ENCODE results near the gene CACNA1D.

The CACNA1D gene

GRCh38 chr3:53750253-53751210 lies 256.1 kb downstream of the CACNA1D start:
- no peak for DNase-seq (ENCODE audit: low read depth)

- DNase-seq (ENCODE audit: low read depth) = no peak
These were observed 259.2 kb downstream of the CACNA1D start for GRCh38 chr3:53753518-53754183.

- DNase-seq (ENCODE audit: low read depth) = no peak
These were observed 259.9 kb downstream of the CACNA1D start for GRCh38 chr3:53754325-53754724.

- DNase-seq (ENCODE audit: low read depth) = no peak
These were observed 264.4 kb downstream of the CACNA1D start for GRCh38 chr3:53758846-53759245.

- no peak for DNase-seq (ENCODE audit: low read depth)
These were observed 268.9 kb downstream of the CACNA1D start for GRCh38 chr3:53763353-53763752.

GRCh38 chr3:53764026-53764775 lies 269.8 kb downstream of the CACNA1D start:
- DNase-seq (ENCODE audit: low read depth) = no peak

GRCh38 chr3:53765753-53766152 lies 271.3 kb downstream of the CACNA1D start:
- no peak for DNase-seq (ENCODE audit: low read depth)

GRCh38 chr3:53766706-53767105 lies 272.3 kb downstream of the CACNA1D start:
- no peak for DNase-seq (ENCODE audit: low read depth)

GRCh38 chr3:53768478-53769459 lies 274.4 kb downstream of the CACNA1D start:
- DNase-seq (ENCODE audit: low read depth) = no peak

GRCh38 chr3:53772562-53772961 lies 278.2 kb downstream of the CACNA1D start:
- DNase-seq (ENCODE audit: low read depth) = no peak

GRCh38 chr3:53773021-53773436 lies 278.6 kb downstream of the CACNA1D start:
- DNase-seq (ENCODE audit: low read depth) = no peak

- DNase-seq (ENCODE audit: low read depth) = no peak
These were observed 279.4 kb downstream of the CACNA1D start for GRCh38 chr3:53773611-53774368.

GRCh38 chr3:53774414-53774813 lies 280.0 kb downstream of the CACNA1D start:
- no peak for DNase-seq (ENCODE audit: low read depth)

- no peak for DNase-seq (ENCODE audit: low read depth)
These were observed 280.6 kb downstream of the CACNA1D start for GRCh38 chr3:53775018-53775417.

- no peak for DNase-seq (ENCODE audit: low read depth)
These were observed 281.4 kb downstream of the CACNA1D start for GRCh38 chr3:53775834-53776251.

GRCh38 chr3:53776494-53777101 lies 282.2 kb downstream of the CACNA1D start:
- no peak for DNase-seq (ENCODE audit: low read depth)

GRCh38 chr3:53777468-53777867 lies 283.1 kb downstream of the CACNA1D start:
- no peak for DNase-seq (ENCODE audit: low read depth)

- no peak for DNase-seq (ENCODE audit: low read depth)
These were observed 283.7 kb downstream of the CACNA1D start for GRCh38 chr3:53778153-53778552.

GRCh38 chr3:53780171-53780570 lies 285.8 kb downstream of the CACNA1D start:
- DNase-seq (ENCODE audit: low read depth) = no peak

- no peak for DNase-seq (ENCODE audit: low read depth)
These were observed 286.4 kb downstream of the CACNA1D start for GRCh38 chr3:53780806-53781205.
